D721Med (cell line): ENCODE results near the gene ZNF282.
"Not testable (repeated sequence)": the region's sequence is repeated elsewhere in the genome, so short reads cannot be mapped to it uniquely, and the experiment has no call there.

Experiments used
- DNase-seq: peaks from one replicate; pipeline ENCODE4 v3.0.0; 2011; ENCODE audit warnings: low spot score; ENCODE audit not compliant: insufficient read length
- FAIRE-seq: peaks from 2 replicates; lab custom pipeline; 2011; peaks lifted over from hg19 to GRCh38; lab: Jason Lieb, UNC
- TF ChIP-seq, protein P1 (sequence below): IDR thresholded peaks from 2 replicates; pipeline ENCODE4 v1.5.1; 2012; ENCODE audit warnings: mild to moderate bottlenecking, control low read depth; ENCODE audit not compliant: insufficient read depth; ENCODE audit errors: missing control alignments

The ZNF282 gene

GRCh38 chr7:149248777-149249176 is 53.4 kb downstream of the ZNF282 start:
- DNase-seq (no peak), FAIRE-seq (no peak)
- TF ChIP-seq, protein P1, sequence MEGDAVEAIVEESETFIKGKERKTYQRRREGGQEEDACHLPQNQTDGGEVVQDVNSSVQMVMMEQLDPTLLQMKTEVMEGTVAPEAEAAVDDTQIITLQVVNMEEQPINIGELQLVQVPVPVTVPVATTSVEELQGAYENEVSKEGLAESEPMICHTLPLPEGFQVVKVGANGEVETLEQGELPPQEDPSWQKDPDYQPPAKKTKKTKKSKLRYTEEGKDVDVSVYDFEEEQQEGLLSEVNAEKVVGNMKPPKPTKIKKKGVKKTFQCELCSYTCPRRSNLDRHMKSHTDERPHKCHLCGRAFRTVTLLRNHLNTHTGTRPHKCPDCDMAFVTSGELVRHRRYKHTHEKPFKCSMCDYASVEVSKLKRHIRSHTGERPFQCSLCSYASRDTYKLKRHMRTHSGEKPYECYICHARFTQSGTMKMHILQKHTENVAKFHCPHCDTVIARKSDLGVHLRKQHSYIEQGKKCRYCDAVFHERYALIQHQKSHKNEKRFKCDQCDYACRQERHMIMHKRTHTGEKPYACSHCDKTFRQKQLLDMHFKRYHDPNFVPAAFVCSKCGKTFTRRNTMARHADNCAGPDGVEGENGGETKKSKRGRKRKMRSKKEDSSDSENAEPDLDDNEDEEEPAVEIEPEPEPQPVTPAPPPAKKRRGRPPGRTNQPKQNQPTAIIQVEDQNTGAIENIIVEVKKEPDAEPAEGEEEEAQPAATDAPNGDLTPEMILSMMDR: no peak

GRCh38 chr7:149250151-149250550 is 54.8 kb downstream of the ZNF282 start:
- DNase-seq, FAIRE-seq: not testable (repeated sequence)

- FAIRE-seq, DNase-seq: not testable (repeated sequence)
Measured at GRCh38 chr7:149251518-149251917, 56.2 kb downstream of the ZNF282 start.

DNA sequence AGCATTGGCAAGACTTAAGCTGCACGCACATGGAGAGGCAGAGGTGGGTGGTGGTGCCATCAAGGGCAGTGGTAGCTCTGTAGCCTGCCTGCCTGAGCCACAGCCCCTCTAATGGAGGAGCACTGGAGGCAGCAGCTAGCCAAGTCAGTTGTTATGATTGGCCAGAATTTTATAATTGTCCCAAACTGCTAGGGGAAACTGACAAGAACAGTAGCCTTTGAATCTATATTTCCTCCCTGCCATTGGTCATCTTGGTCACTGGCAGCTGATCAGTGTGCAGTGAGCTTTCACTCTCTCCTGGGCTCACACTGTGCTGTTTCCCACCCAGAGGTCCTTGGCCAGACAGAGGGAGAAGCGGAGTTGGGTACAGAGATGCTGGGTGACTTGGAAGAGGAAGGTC is 57.0 kb downstream of the ZNF282 start:
- TF ChIP-seq, protein P1: no peak
- no peak for FAIRE-seq
- no peak for DNase-seq

DNA sequence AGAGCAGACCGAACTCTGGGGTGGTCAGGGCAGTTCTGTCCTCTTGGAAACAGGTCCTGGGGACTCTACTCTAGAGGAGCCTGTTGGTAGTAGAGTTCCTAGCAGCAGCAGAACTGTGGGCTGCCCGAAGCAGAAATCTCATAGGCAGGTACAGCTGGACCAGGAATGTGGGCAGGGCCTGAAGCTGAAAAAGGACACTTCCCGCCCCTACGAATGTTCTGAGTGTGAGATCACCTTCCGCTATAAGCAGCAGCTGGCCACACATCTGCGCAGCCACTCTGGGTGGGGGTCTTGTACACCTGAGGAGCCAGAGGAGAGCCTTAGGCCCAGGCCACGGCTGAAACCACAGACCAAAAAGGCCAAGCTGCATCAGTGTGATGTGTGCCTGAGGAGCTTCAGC is 58.3 kb downstream of the ZNF282 start:
- TF ChIP-seq, protein P1: no peak
- DNase-seq (no peak), FAIRE-seq (no peak)

DNA sequence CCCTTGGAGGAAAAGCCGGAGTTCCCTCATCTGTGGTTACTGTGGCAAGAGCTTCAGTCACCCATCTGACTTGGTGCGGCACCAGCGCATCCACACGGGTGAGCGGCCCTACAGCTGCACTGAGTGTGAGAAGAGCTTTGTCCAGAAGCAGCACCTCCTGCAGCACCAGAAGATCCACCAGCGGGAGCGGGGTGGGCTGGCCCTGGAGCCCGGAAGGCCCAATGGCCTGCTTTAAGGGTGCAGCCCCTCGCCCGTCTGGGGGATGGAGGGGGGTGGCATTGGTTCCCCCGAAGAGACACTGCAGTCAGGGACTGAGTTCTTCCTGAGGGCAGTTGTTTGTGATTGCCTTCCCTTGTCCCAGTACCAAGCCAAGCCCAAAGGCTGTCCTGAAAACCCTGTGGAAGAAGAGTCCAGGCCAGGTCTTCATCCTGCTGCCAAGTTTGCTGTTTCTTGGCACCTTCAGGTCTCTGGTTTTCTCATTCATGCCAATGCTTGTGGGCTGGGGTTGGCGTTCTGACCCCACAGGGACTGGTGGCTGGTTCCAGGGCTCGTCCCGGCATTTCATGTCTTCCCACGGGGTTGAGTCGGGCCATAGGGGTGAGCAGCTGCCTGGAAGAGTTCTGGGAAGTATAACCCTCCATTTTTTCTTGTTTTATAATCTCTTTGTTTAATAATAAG is 59.0 kb downstream of the ZNF282 start:
- FAIRE-seq: no peak
- TF ChIP-seq, protein P1: no peak
- DNase-seq: no peak

DNA sequence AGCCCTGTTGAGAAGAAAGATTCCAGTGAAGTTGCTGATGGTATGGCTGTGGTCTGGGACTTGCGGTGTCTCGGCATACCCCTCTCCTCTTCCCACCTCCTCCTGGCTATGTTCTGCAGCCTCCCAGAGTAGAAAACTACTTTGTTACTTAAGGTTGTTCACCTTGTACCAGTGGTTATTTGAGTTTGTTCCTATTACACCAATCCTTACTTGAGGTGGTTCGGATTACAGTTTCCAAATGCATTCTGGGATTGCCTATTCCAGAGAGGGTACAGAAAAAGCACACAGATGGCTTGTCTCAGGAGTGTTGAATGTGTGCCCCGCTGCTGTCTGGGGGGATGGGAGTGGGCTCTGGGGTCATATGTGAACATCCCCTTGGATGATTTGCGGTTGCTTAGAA is 59.8 kb downstream of the ZNF282 start:
- TF ChIP-seq, protein P1: no peak
- no peak for FAIRE-seq
- DNase-seq: no peak

DNA sequence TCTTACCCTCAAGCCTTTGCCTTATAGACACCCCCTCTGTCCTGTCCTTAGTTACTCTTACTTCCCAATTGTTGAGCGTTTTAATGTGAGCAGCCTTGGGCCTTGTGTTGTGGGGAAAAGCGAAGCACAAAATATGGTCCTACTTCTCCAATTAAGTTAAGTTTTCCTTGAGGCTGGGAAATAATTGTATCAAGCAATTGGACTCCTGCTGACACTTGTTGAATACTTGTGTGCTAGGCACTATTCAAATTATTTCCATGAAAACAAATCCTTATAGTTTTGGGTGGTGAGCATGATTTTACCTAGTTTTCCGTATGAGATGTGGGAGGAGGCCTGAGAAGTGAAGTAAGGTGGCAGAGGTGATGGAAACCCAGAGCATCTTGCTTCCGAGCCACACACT is 61.2 kb downstream of the ZNF282 start:
- TF ChIP-seq, protein P1: no peak
- FAIRE-seq (no peak), DNase-seq (no peak)
